HUES6 (cell line): ENCODE data around the gene NOX5.
"Not testable (repeated sequence)": the region's sequence is repeated elsewhere in the genome, so short reads cannot be mapped to it uniquely, and the experiment has no call there.

Experiments
- H3K27ac ChIP-seq: 2 replicates; pipeline ENCODE4 v1.7.0; 2013; ENCODE audit warnings: low read depth, mild to moderate bottlenecking, low read length, inconsistent platforms
- H3K27me3 ChIP-seq: 2 replicates; pipeline ENCODE4 v1.6.1; 2013; ENCODE audit warnings: low read length; ENCODE audit not compliant: control insufficient read depth, insufficient read depth
- H3K36me3 ChIP-seq: 2 replicates; pipeline ENCODE4 v1.6.1; 2013; ENCODE audit warnings: low read length; ENCODE audit not compliant: control insufficient read depth, insufficient read depth
- H3K4me1 ChIP-seq: 2 replicates; pipeline ENCODE4 v1.6.1; 2013; ENCODE audit warnings: low read length; ENCODE audit not compliant: control insufficient read depth, insufficient read depth
- H3K4me3 ChIP-seq: 2 replicates; pipeline ENCODE4 v1.5.1; 2013; ENCODE audit warnings: low read depth, low read length
- H3K9ac ChIP-seq: one replicate; pipeline ENCODE4 v1.6.1; 2013; ENCODE audit warnings: mild to moderate bottlenecking, low read length
- H3K9me3 ChIP-seq: 2 replicates; pipeline ENCODE4 v1.6.1; 2013; ENCODE audit warnings: low read depth, low read length; ENCODE audit not compliant: control insufficient read depth, insufficient read depth

NOX5 gene

GRCh38 chr15:69014454-69014853, at the start of gene NOX5:
TSS of gene NOX5 (plus strand) at chr15:69014695. CDS start at chr15:69014736, 41 bp downstream.
- no peaks in the 10 kb centered on the region for H3K9me3 ChIP-seq
- H3K27ac ChIP-seq, result no peak within 1 kb of the TSS
- H3K4me1 ChIP-seq, result peaks cover 5% of the 10 kb centered on the region; the same call in 1 of the 2 replicates
- no peak within 1 kb of the TSS for H3K9ac ChIP-seq
- H3K36me3 ChIP-seq, result no peaks in the 10 kb centered on the region
- no peaks in the 10 kb centered on the region for H3K27me3 ChIP-seq
- H3K4me3 ChIP-seq, result no peak within 1 kb of the TSS

DNA sequence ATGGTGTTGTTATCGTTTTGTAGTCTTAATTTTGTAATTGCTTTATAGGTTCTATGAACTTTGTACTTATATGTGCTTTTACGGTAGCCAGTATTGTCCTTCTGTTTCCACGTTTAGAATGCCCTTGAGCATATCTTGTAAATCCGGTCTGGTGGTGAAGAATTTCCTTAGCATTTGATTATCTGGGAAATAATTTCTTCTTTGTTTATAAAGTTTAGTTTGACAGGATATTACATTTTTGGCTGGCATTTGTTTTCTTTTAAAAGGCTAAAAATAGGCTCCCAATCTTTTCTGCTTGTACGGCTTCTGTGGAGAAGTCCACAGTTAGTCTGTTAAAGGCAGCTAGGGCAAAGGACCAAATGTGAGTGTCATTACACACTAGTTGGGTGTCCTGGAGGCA, 47.5 kb upstream of the NOX5 start:
- H3K27ac ChIP-seq, result no peak overlapping the region
- H3K9ac ChIP-seq, result no peak overlapping the region
- H3K9me3 ChIP-seq, result peaks cover 42% of the 10 kb centered on the region
- H3K27me3 ChIP-seq, result no peaks in the 10 kb centered on the region
- H3K4me1 ChIP-seq, result no peaks in the 10 kb centered on the region
- no peak overlapping the region for H3K4me3 ChIP-seq
- no peaks in the 10 kb centered on the region for H3K36me3 ChIP-seq

DNA sequence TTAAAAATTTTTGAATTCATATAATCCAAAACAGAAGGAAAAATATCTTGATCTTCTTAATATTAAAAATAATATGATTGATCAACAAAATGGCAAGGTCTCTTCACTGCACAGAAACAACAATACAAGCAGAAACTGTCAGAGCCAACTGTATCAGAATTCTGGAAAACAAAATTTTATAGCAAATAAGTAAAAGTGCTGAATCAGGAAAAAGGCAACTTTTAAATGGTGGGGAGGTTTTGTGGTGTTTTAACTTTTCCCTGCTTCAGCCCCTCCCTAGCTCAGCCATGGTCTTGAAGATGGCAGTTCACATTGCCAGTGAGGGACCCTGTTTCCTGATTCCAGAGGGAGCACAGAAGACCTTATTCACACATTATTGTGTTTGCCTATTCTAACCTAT, 46.5 kb upstream of the NOX5 start:
- Histone ChIP-seq H3K36me3 (no peaks in the 10 kb centered on the region), H3K9ac (no peak overlapping the region), H3K27ac (no peak overlapping the region), H3K4me3 (no peak overlapping the region), H3K9me3 (peaks cover 42% of the 10 kb centered on the region), H3K4me1 (no peaks in the 10 kb centered on the region), H3K27me3 (no peaks in the 10 kb centered on the region)

- H3K27me3 ChIP-seq, result no peaks in the 10 kb centered on the region
Measured at GRCh38 chr15:68969298-68969697, 45.2 kb upstream of the NOX5 start.

GRCh38 chr15:68972201-68973065, 42.1 kb upstream of the NOX5 start:
- no peak overlapping the region for H3K27ac ChIP-seq
- H3K9me3 ChIP-seq, result peaks cover 39% of the 10 kb centered on the region
- no peaks in the 10 kb centered on the region for H3K4me1 ChIP-seq
- H3K27me3 ChIP-seq, result no peaks in the 10 kb centered on the region
- no peak overlapping the region for H3K9ac ChIP-seq
- no peak overlapping the region for H3K4me3 ChIP-seq
- no peaks in the 10 kb centered on the region for H3K36me3 ChIP-seq

More at GRCh38 chr15:68969298-68969697, 45.2 kb upstream of the NOX5 start:
- no peaks in the 10 kb centered on the region for H3K4me1 ChIP-seq
- no peaks in the 10 kb centered on the region for H3K36me3 ChIP-seq
- peaks cover 37% of the 10 kb centered on the region for H3K9me3 ChIP-seq
- no peak overlapping the region for H3K9ac ChIP-seq
- no peak overlapping the region for H3K4me3 ChIP-seq
- no peak overlapping the region for H3K27ac ChIP-seq

DNA sequence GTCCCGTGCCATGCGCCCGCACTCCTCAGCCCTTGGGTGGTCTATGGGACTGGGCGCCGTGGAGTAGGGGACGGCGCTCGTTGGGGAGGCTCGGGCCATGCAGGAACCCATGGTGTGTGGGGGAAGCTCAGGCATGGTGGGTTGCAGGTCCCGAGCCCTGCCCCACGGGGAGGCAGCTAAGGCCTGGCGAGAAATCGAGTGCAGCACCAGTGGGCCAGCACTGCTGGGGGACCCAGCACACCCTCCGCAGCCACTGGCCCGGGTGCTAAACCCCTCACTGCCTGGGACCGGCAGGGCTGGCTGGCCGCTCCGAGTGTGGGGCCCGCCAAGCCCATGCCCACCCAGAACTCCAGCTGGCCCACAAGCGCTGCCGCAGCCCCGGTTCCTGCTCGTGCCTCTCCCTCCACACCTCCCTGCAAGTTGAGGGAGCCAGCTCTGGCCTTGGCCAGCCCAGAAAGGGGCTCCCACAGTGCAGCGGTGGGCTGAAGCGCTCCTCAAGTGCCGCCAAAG, 38.8 kb upstream of the NOX5 start:
- not testable (repeated sequence) for H3K4me1 ChIP-seq, H3K4me3 ChIP-seq, H3K36me3 ChIP-seq, H3K27me3 ChIP-seq, H3K27ac ChIP-seq, H3K9ac ChIP-seq
- peaks cover 32% of the 10 kb centered on the region for H3K9me3 ChIP-seq

GRCh38 chr15:68977426-68977825, 37.1 kb upstream of the NOX5 start:
- not testable (repeated sequence) for H3K27me3 ChIP-seq, H3K27ac ChIP-seq, H3K4me1 ChIP-seq, H3K36me3 ChIP-seq, H3K9ac ChIP-seq, H3K4me3 ChIP-seq
- H3K9me3 ChIP-seq, result peaks cover 37% of the 10 kb centered on the region

DNA sequence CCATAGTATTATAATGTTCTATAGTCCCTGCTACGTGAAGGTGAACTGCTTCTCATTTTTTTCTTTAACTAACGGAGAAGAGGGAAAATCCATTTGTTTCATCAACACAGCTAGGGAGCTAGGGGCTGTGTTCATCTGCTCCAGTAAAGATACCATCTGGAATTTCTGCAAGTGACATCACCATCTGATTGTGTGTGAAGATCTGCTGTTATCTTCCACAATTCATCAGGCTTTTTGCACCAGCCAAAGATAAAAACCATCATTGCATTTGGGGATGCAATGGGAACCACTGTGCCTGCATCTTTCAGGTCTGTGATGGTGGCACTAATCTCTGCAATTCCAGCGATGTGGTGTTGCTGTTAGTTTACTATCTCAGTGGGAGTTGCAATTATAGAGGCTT, 35.5 kb upstream of the NOX5 start:
- Histone ChIP-seq H3K27ac (no peak overlapping the region), H3K4me1 (no peaks in the 10 kb centered on the region), H3K9me3 (peaks cover 37% of the 10 kb centered on the region), H3K4me3 (no peak overlapping the region), H3K9ac (no peak overlapping the region), H3K36me3 (no peaks in the 10 kb centered on the region), H3K27me3 (no peaks in the 10 kb centered on the region)

DNA sequence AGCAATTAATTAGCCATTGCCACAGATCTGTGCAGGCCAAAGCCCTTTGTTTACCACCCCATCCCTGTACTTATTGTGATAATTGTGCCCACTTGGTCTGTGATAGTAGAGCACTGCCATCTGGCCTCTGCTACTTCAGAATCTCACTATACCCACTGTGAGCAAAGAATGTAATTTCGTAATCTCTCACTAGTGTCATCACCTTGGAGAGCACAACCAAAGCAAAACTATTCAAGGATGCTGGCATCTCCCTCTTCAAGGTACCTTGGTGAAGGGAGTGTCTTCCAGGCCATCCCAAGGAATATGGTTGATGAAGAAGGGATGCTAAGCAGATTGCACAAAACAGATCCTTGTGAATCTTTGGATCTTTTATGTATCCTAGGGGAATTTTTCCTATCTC, 34.7 kb upstream of the NOX5 start:
- Histone ChIP-seq H3K36me3 (no peaks in the 10 kb centered on the region), H3K9me3 (peaks cover 37% of the 10 kb centered on the region), H3K4me3 (no peak overlapping the region), H3K9ac (no peak overlapping the region), H3K27me3 (no peaks in the 10 kb centered on the region), H3K27ac (no peak overlapping the region), H3K4me1 (no peaks in the 10 kb centered on the region)

- Histone ChIP-seq H3K9me3 (peaks cover 34% of the 10 kb centered on the region), H3K36me3 (no peaks in the 10 kb centered on the region), H3K4me1 (no peaks in the 10 kb centered on the region), H3K4me3 (no peak overlapping the region), H3K27ac (no peak overlapping the region), H3K9ac (no peak overlapping the region), H3K27me3 (no peaks in the 10 kb centered on the region)
Measured at GRCh38 chr15:68980786-68981185, 33.7 kb upstream of the NOX5 start.

GRCh38 chr15:68981941-68982340, 32.6 kb upstream of the NOX5 start:
- Histone ChIP-seq H3K4me1 (no peaks in the 10 kb centered on the region), H3K9me3 (peaks cover 25% of the 10 kb centered on the region), H3K4me3 (no peak overlapping the region)

More at GRCh38 chr15:68981941-68982340, 32.6 kb upstream of the NOX5 start:
- Histone ChIP-seq H3K27me3 (no peaks in the 10 kb centered on the region), H3K9ac (no peak overlapping the region), H3K36me3 (no peaks in the 10 kb centered on the region), H3K27ac (no peak overlapping the region)
